Fibroblast of pulmonary artery (primary cell): Measurements from ENCODE around the gene TMUB2.

Experiments used
- DNase-seq: peaks from one replicate; pipeline ENCODE4 v3.0.0-alpha.2; 2010; ENCODE audit warnings: low read depth
- H3K4me3 ChIP-seq: replicated peaks from 2 replicates; pipeline ENCODE4 v1.5.1; 2011; ENCODE audit warnings: low read depth, mild to moderate bottlenecking, control low read depth, low read length, moderate library complexity
- TF ChIP-seq, protein P1 (sequence below): IDR thresholded peaks from 2 replicates; pipeline ENCODE4 v1.5.1; 2011; ENCODE audit warnings: mild to moderate bottlenecking, control low read depth, low read length, inconsistent platforms; ENCODE audit errors: missing control alignments

The TMUB2 gene

DNA sequence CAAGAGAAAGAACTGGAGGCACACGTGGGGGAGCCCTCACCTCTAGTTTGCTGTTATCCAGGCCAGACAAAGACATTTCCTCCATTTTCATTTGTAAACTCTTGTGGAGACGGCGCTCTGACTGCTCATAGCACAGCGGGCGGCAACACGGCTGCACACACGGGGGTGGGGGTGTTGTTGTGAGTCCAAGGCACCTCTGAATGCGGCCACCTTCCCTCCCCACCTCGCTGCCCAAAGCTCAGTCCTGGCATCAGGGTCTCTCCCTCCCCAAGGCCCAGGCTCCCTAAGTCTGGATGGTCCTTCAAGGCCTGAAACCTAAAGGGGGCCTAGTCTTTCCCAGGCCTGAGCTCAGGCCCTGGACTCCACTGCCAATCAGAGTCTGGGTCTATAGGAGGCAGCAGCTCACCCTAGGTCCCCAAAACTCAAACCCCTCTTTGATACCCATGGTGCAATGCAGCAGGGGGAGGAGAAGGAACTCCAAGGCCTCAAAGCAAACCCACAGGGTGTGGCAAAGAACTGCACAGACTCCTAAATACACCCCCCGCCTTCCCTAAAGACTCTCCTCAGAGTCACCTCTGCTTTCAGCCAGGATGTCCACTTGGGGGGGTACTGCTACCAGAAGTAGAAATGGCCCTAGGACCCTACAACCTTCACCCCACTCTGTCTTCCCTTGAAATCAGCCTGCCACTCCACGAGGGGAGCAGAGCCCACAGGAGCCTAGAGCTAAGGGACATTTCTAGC lies 11.4 kb downstream of the TMUB2 start:
- DNase-seq: peak; percentile 53
- TF ChIP-seq, protein P1, sequence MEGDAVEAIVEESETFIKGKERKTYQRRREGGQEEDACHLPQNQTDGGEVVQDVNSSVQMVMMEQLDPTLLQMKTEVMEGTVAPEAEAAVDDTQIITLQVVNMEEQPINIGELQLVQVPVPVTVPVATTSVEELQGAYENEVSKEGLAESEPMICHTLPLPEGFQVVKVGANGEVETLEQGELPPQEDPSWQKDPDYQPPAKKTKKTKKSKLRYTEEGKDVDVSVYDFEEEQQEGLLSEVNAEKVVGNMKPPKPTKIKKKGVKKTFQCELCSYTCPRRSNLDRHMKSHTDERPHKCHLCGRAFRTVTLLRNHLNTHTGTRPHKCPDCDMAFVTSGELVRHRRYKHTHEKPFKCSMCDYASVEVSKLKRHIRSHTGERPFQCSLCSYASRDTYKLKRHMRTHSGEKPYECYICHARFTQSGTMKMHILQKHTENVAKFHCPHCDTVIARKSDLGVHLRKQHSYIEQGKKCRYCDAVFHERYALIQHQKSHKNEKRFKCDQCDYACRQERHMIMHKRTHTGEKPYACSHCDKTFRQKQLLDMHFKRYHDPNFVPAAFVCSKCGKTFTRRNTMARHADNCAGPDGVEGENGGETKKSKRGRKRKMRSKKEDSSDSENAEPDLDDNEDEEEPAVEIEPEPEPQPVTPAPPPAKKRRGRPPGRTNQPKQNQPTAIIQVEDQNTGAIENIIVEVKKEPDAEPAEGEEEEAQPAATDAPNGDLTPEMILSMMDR: no peak
- peak overlapping the region; percentile 82 for H3K4me3 ChIP-seq

DNA sequence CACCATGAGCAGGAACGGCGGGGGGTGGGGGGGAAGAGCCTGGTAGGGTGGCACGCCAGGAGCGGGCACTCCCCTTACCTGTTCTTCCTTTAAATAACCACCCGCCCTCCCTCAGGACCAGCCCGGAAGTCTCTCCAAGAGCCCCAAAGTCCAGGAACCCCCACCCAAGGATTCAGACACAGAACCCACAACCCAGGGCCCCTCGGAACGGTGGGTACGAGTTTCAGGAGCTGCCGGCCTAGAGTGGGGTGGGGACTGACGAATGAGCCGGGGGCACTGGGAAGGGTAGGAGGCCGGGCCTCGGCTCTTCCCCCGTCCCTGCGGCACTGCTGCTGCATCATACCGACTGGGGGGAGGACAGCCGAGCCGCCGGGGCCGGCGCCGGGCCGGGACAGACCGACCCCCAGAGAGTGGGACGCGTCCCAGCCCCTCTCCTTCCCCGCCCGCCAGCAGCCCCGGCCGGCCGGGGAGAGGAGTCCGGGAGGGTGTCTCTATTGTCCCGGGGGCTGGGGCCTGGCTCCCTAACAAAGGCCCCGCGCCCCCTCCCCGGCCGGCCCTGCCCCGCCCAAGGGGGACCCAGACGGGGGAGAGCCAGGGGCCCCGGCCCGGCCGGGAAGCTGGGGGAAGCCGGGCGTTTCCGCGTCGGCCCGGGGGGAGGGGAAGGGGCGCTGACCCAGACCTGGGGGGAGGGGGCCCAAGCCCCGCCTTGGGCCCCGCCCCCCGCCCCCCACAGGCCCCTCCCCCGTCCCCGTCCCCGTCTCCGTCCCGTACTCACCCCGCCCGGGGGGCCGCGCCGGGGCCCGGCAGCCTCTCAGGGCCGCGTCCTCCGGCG lies 12.2 kb downstream of the TMUB2 start:
- DNase-seq: peak; percentile 53
- TF ChIP-seq, protein P1: no peak
- peak overlapping the region; percentile 82 for H3K4me3 ChIP-seq

DNA sequence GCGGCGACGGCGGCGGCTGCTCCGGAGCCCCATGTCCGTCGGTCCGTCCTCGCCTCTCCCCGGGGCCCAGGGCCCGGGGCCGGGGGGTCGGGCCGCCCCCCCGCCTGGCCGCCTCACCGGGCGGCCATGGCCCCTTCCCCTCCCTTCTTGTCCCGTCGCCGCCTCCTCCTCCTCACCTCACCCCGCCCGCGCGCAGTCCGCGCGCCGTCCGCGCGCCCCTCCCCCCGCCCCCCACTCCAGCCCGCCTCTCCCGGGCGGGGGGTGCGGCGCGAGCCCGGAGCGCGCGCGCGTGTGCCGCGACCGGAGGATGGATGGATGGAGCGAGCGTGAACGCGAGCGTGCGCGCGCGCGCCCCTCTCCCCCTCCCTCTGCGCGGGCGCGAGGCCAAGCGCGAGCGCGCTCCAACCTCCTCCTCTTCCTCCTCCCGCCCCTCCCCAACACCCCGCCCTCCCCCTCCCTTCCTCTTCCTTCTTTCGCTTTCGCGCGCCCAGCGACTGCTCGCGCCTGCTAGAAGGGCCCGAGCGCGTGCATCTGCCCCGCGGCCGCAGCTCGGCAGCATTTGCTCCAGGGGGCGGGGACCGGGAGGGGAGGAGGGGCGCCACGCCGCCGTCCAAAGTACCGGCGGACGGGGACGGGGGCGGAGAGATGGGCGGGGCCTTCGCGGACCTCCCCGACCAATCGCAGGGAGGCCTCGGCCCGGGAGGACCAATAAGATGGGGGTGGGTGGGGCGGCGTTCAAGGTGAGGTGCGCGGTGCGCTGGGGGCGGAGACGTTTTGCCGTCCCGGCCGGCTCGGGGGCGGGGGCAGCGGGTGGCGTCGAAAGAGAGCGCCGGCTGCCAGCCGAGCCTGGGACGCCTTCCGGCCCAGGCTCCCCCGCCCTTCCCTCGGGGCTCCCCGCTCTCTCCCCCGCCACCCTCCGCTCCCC lies 13.0 kb downstream of the TMUB2 start, which contains the start of gene ATXN7L3:
Gene ATXN7L3, minus strand, starts transcription at position 332 of the 925 bp plus-strand sequence. CDS start 1,814 bp downstream, outside the sequence.
- peak within 1 kb of the TSS; percentile 82 for H3K4me3 ChIP-seq
- TF ChIP-seq, protein P1: no peak
- peak; percentile 98 for DNase-seq

DNA sequence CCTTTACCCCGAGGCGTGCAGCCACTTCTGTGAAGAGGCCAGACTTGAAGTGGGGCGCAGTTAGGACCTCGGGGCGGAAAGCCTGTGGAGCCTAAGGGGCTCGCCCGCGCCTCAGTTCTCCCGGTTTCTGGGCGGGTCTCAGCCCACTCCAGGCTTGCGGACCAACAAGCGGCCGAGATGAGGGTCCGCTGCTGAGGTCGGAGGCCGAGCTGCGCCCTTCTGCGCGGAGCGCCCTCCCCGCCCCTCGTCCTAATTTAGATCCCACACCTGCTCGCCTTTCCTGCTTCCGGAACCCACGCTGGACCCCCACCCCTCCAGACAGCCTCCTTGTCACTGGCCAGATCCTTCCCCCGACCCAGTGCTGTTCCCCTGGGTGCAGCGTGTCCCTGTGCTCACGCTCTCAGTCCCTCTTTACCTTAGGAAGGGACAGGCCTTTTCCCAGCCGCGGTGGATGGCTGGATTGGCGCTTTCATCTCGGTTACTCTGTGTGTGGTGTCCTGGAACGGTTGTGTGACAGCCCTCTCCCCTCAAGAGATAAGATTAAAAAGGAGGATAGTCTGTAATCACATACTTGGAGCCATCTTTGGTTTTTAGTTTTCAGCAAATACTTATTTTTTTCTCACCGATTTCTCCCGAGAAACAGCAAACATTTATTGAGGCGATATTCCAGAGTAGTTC lies 13.8 kb downstream of the TMUB2 start:
- DNase-seq: no peak
- TF ChIP-seq, protein P1: no peak
- H3K4me3 ChIP-seq: peak overlapping the region; percentile 68

DNA sequence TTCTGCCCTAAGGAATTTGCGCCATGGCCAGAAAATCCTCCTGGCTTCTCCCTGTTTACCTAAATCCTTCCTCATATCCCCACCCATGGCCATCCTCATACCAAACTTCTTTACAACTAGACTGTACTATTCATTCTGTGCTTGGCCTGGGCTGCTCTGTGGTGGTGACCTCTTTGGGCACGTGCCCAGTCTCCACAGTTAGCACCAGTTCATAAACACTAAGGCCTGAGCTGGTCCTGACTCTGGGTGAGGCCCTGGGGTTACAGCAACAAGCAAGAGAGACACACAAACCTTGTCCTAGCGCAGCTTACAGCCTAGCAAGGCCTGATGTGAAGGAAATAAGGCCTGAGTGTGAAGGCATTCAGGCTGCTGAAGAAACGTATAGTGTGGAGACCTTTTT lies 16.0 kb downstream of the TMUB2 start:
- TF ChIP-seq, protein P1: no peak
- H3K4me3 ChIP-seq: no peak overlapping the region
- no peak for DNase-seq
